Central memory CD8-positive, alpha-beta T cell (primary cell): Measurements from ENCODE around the gene SORCS2.
A peak's percentile ranks its signal among the peaks of the same experiment; 100 is the strongest.

Source experiments
- ATAC-seq: fragments of 150-1000 bp; cut with Tn5 transposase; replicated peaks from 2 replicates; pipeline ENCODE4 v1.10.0; 2022; ENCODE audit warnings: mild to moderate bottlenecking, moderate FRiP score, moderate number of reproducible peaks; ENCODE audit not compliant: poor library complexity, severe bottlenecking; ENCODE audit errors: extremely low read depth
- DNase-seq, 2 donors: peaks; one replicate each; pipeline ENCODE4 v3.0.0; 2021; ENCODE audit warnings: low spot score in 2 of 2
- H3K27ac Mint-ChIP-seq: one replicate; pipeline ENCODE4 v1.8.0; 2022; ENCODE audit warnings: low read depth, mild to moderate bottlenecking, moderate library complexity, mixed read lengths
- H3K27me3 Mint-ChIP-seq: one replicate; pipeline ENCODE4 v1.8.0; 2022; ENCODE audit warnings: mixed read lengths
- H3K36me3 Mint-ChIP-seq: one replicate; pipeline ENCODE4 v1.8.0; 2022; ENCODE audit warnings: mild to moderate bottlenecking, moderate library complexity, mixed read lengths; ENCODE audit not compliant: insufficient read depth
- H3K4me1 Mint-ChIP-seq: one replicate; pipeline ENCODE4 v1.8.0; 2022; ENCODE audit warnings: mixed read lengths
- H3K4me3 Mint-ChIP-seq: one replicate; pipeline ENCODE4 v1.8.0; 2022; ENCODE audit warnings: mild to moderate bottlenecking, moderate library complexity, mixed read lengths
- H3K9me3 Mint-ChIP-seq: one replicate; pipeline ENCODE4 v1.8.0; 2022; ENCODE audit warnings: mixed read lengths

Gene SORCS2

DNA sequence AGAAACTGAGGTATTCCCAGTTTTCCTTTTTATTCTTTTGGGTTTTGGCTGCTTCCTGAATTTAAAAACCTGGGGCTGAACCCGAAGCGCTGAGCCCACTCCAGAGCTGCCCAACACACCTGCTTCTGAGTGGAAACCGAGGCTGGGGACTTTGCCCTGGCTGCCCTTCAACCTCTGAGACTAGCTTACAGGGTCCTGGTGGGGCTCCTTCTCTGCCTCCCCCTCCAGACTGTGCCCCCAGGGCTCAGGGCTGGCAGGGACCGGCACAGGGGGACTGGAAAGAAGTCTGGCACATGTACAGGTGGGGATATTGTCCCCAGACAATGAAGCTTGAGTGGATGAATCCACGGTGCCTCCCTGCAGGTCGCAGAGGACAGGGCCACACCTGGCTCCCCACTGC lies 482.8 kb downstream of the SORCS2 start:
- H3K9me3 Mint-ChIP-seq: peaks cover 7% of the 10 kb centered on the region
- H3K36me3 Mint-ChIP-seq: peaks cover 2% of the 10 kb centered on the region
- no peak overlapping the region for H3K27ac Mint-ChIP-seq
- DNase-seq: no peak
- H3K4me3 Mint-ChIP-seq: no peak overlapping the region
- no peak for ATAC-seq
- H3K27me3 Mint-ChIP-seq: peaks cover 38% of the 10 kb centered on the region
- no peaks in the 10 kb centered on the region for H3K4me1 Mint-ChIP-seq

GRCh38 chr4:7675612-7676320 lies 483.4 kb downstream of the SORCS2 start:
- DNase-seq: no peak
- no peak overlapping the region for H3K27ac Mint-ChIP-seq
- H3K27me3 Mint-ChIP-seq: peaks cover 45% of the 10 kb centered on the region
- H3K36me3 Mint-ChIP-seq: peaks cover 2% of the 10 kb centered on the region
- H3K4me3 Mint-ChIP-seq: no peak overlapping the region
- no peaks in the 10 kb centered on the region for H3K4me1 Mint-ChIP-seq
- H3K9me3 Mint-ChIP-seq: peaks cover 7% of the 10 kb centered on the region
- ATAC-seq: no peak

DNA sequence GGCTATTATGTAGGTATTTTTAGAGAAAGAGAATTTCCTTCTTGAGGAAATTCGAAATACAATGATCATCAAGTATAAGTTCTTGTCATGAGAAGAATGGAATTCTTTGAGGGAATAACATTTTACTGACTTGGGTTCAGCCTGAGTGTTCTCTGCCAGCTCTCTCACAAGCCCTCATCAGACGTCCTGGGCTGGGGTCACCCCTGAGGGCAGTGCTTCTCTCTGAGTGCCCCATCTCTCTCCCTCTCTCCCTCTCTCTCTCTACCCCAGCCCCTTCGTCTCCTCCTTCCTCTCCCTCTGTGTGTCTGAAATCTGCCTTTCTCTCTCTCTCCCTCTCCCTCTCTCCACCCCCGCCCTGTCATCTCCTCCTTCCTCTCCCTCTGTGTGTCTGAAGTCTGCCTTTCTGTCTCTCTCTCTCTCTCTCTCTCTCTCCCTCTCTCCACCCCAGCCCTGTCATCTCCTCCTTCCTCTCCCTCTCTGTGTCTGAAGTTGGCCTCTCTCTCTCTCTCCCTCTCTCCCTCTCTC lies 484.1 kb downstream of the SORCS2 start:
- DNase-seq (no peak), ATAC-seq (no peak)
- Mint-ChIP-seq H3K4me3 (no peak overlapping the region), H3K27ac (peak overlapping the region; percentile 9), H3K27me3 (peaks cover 51% of the 10 kb centered on the region), H3K36me3 (peaks cover 2% of the 10 kb centered on the region), H3K9me3 (peaks cover 2% of the 10 kb centered on the region), H3K4me1 (no peaks in the 10 kb centered on the region)

DNA sequence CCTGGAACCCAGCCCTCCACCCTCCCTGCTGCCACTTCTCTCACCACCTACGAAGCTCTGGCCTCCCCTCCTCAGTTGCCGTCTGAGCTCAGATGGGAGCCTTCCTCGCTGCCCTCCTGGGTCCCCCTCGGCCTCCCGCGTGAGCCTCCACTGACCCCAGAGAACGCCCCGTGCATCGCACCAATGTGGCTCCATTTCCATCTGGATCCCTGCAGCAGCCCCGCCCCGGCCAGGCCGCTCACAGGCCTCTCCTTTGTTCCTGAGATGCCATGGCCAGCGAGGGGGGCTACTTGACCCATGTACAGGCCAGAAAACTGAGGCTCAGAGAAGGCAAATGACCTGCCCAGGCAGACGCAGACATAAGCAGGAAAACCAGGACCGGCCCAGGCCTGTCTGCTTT lies 484.7 kb downstream of the SORCS2 start:
- Mint-ChIP-seq H3K9me3 (no peaks in the 10 kb centered on the region), H3K27me3 (peaks cover 51% of the 10 kb centered on the region), H3K4me1 (no peaks in the 10 kb centered on the region), H3K36me3 (peaks cover 2% of the 10 kb centered on the region), H3K4me3 (no peak overlapping the region), H3K27ac (no peak overlapping the region)
- no peak for DNase-seq
- ATAC-seq: no peak

GRCh38 chr4:7677799-7678301 lies 485.5 kb downstream of the SORCS2 start:
- Mint-ChIP-seq H3K4me1 (no peaks in the 10 kb centered on the region), H3K27me3 (peaks cover 44% of the 10 kb centered on the region), H3K4me3 (no peak overlapping the region), H3K36me3 (peaks cover 2% of the 10 kb centered on the region), H3K9me3 (no peaks in the 10 kb centered on the region), H3K27ac (no peak overlapping the region)
- DNase-seq: no peak
- no peak for ATAC-seq

GRCh38 chr4:7678318-7678852 lies 486.0 kb downstream of the SORCS2 start:
- Mint-ChIP-seq H3K27ac (no peak overlapping the region), H3K4me3 (no peak overlapping the region), H3K9me3 (no peaks in the 10 kb centered on the region), H3K4me1 (no peaks in the 10 kb centered on the region), H3K27me3 (peaks cover 39% of the 10 kb centered on the region), H3K36me3 (peaks cover 2% of the 10 kb centered on the region)
- DNase-seq (no peak), ATAC-seq (no peak)

GRCh38 chr4:7679406-7680040 lies 487.2 kb downstream of the SORCS2 start:
- Mint-ChIP-seq H3K27ac (no peak overlapping the region), H3K4me3 (no peak overlapping the region), H3K9me3 (no peaks in the 10 kb centered on the region), H3K27me3 (peaks cover 39% of the 10 kb centered on the region), H3K4me1 (no peaks in the 10 kb centered on the region), H3K36me3 (peaks cover 2% of the 10 kb centered on the region)
- no peak for DNase-seq
- ATAC-seq: no peak

- H3K27ac Mint-ChIP-seq: no peak overlapping the region
- DNase-seq (no peak), ATAC-seq (no peak)
- H3K4me1 Mint-ChIP-seq: no peaks in the 10 kb centered on the region
- H3K9me3 Mint-ChIP-seq: no peaks in the 10 kb centered on the region
- H3K27me3 Mint-ChIP-seq: peaks cover 38% of the 10 kb centered on the region
- peaks cover 2% of the 10 kb centered on the region for H3K36me3 Mint-ChIP-seq
- no peak overlapping the region for H3K4me3 Mint-ChIP-seq
These were observed 487.8 kb downstream of the SORCS2 start for GRCh38 chr4:7680106-7680505.

DNA sequence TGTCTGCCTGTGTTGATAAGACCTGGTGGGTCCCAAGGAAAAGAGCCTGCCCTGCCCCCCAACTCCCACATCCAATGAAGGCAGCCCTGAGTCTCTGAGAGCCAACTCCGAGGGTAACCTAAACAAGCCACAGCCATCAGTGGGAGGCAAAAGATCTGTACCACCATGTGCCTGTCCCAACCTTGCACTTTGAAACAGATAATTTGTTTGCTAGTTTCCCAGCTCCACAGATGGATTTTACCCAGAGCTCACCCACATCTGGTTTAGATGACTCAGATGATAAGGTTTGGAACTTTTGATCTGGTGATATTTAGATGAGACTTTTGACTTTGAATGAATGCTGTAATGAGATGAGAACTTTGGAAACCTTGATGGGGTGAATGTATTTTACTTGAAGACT lies 488.4 kb downstream of the SORCS2 start:
- Mint-ChIP-seq H3K9me3 (no peaks in the 10 kb centered on the region), H3K27ac (no peak overlapping the region), H3K4me1 (no peaks in the 10 kb centered on the region), H3K27me3 (peaks cover 33% of the 10 kb centered on the region), H3K4me3 (no peak overlapping the region), H3K36me3 (peaks cover 2% of the 10 kb centered on the region)
- no peak for ATAC-seq
- DNase-seq: no peak

DNA sequence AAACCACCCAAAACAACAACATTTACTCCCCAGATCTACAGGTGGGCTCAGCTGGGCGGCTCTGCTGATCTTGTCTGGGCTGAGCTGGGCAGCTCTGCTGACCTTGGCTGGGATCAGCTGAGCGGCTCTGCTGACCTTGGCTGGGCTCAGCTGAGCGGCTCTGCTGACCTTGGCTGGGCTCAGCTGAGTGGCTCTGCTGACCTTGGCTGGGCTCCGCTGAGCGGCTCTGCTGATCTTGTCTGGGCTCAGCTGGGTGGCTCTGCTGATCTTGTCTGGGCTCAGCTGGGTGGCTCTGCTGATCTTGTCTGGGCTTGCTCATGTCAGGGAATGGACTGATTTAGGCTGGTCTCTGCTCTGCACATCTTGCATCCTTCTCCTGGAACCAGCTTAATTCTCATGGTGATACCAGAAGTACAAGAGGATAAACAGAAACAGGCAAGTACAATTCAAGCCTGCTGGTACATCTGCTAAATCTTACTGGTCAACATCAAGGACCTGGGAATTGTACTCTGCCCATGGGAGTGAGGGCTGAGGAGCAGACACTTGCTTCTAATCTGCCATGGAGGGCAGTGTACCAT lies 490.9 kb downstream of the SORCS2 start:
- Mint-ChIP-seq H3K27ac (no peak overlapping the region), H3K4me3 (no peak overlapping the region), H3K9me3 (no peaks in the 10 kb centered on the region), H3K4me1 (no peaks in the 10 kb centered on the region), H3K36me3 (no peaks in the 10 kb centered on the region), H3K27me3 (peaks cover 25% of the 10 kb centered on the region)
- no peak for DNase-seq
- no peak for ATAC-seq

DNA sequence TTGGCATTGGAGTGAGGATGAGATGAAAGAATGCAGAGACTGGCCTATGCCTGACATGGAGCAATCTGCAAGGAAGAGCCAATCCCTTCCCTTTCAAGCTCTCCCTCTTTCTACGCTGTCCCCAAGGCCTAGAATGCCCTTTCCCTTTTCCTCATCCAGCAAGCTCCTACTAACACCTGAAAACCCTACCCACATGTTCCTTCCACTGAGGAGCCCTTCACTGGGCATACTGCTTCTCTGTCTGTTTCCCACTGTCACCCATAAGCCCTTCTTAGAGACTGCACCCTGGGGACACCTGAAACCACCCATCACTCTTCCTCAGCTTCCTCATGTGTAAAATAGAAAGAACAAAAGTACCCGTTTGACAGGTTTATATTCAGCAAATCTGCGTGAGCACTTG lies 492.0 kb downstream of the SORCS2 start:
- ATAC-seq (no peak), DNase-seq (no peak)
- Mint-ChIP-seq H3K27ac (no peak overlapping the region), H3K36me3 (no peaks in the 10 kb centered on the region), H3K4me3 (no peak overlapping the region), H3K27me3 (peaks cover 14% of the 10 kb centered on the region), H3K4me1 (no peaks in the 10 kb centered on the region), H3K9me3 (no peaks in the 10 kb centered on the region)

GRCh38 chr4:7686070-7686870 lies 493.9 kb downstream of the SORCS2 start:
- DNase-seq (no peak), ATAC-seq (no peak)
- H3K27me3 Mint-ChIP-seq: peaks cover 1% of the 10 kb centered on the region
- no peaks in the 10 kb centered on the region for H3K4me1 Mint-ChIP-seq
- H3K27ac Mint-ChIP-seq: no peak overlapping the region
- no peaks in the 10 kb centered on the region for H3K9me3 Mint-ChIP-seq
- no peak overlapping the region for H3K4me3 Mint-ChIP-seq
- no peaks in the 10 kb centered on the region for H3K36me3 Mint-ChIP-seq
